ENCODE measurements around the gene NAP1L5. TPM values are rescaled to one million over a fixed set of nuclear protein-coding genes. Genes with fewer than 3 reads are reported as not detected.

NAP1L5 gene
- total RNA-seq, 1 experiment from 2014 or later = 1.3 TPM

GRCh38 chr4:88705805-88706492 is 8.3 kb upstream of the NAP1L5 start:
- no peaks in the 10 kb centered on the region for H3K27me3 ChIP-seq (ENCODE audit: control insufficient read depth, insufficient read depth, low read length)
- DNase-seq = no peak
- H3K4me3 ChIP-seq (ENCODE audit: insufficient read depth, low read depth, low read length) = no peak overlapping the region
- H3K36me3 ChIP-seq (replicated peaks; ENCODE audit: control insufficient read depth, insufficient read depth, low read length) = no peaks in the 10 kb centered on the region

GRCh38 chr4:88705223-88705622 is 7.6 kb upstream of the NAP1L5 start:
- H3K27me3 ChIP-seq (ENCODE audit: control insufficient read depth, insufficient read depth, low read length) = no peaks in the 10 kb centered on the region
- H3K4me3 ChIP-seq (ENCODE audit: insufficient read depth, low read depth, low read length) = no peak overlapping the region
- no peaks in the 10 kb centered on the region for H3K36me3 ChIP-seq (replicated peaks; ENCODE audit: control insufficient read depth, insufficient read depth, low read length)
- no peak for DNase-seq

- no peak overlapping the region for H3K4me3 ChIP-seq (ENCODE audit: insufficient read depth, low read depth, low read length)
- no peak for DNase-seq
- no peaks in the 10 kb centered on the region; the same call in 1 of the 2 replicates for H3K27me3 ChIP-seq (ENCODE audit: control insufficient read depth, insufficient read depth, low read length)
- no peaks in the 10 kb centered on the region for H3K36me3 ChIP-seq (replicated peaks; ENCODE audit: control insufficient read depth, insufficient read depth, low read length)
Measured at GRCh38 chr4:88702782-88703181, 5.2 kb upstream of the NAP1L5 start.

DNA sequence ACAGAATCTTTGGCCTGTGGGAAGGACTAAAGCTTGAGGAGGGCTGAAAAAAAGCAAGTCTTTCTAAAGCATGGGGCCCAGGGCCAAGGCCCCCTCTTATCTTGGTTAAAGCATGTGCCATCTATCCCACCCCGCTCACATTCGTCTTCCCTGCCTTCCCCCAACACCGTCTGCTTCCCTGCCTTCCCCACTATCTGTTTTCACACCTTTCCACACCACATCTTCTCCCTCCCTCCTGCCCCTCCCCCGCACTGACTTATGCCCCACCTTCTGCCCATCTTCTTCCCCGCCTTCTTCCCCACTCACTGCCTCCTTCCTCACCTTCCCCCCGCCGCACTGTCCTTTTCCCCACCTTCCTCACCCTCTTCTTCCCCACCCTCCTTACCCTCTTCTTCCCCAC is 890 bp upstream of the NAP1L5 start:
- Histone ChIP-seq H3K36me3 (replicated peaks; ENCODE audit: control insufficient read depth, insufficient read depth, low read length) (no peaks in the 10 kb centered on the region), H3K27me3 (ENCODE audit: control insufficient read depth, insufficient read depth, low read length) (no peaks in the 10 kb centered on the region; the same call in 1 of the 2 replicates), H3K4me3 (ENCODE audit: insufficient read depth, low read depth, low read length) (no peak overlapping the region)
- peak; percentile 8 for DNase-seq

DNA sequence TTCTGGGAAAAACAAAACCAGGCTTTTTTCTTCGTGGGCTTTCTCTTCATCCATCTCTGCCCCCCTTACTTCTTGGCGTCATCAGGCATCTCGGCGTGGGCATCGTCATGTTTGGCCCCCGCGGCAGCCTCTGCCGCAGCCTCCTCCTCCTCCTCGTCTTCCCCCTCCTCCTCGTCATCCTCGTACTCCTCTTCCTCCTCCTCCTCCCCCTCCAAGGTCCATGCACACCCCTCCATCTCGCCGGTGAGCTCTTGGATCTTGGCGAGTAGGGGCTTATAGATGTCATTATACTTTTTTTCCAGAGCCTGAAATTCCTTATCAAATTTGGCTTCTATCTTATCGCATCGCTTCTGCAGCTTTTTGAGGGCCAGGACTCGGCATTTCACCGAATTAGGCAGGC is 488 bp downstream of the NAP1L5 start:
- H3K4me3 ChIP-seq (ENCODE audit: insufficient read depth, low read depth, low read length) = peak overlapping the region; percentile 43; the same call in 1 of the 2 replicates
- H3K36me3 ChIP-seq (replicated peaks; ENCODE audit: control insufficient read depth, insufficient read depth, low read length) = no peaks in the 10 kb centered on the region
- DNase-seq = peak; percentile 28
- H3K27me3 ChIP-seq (ENCODE audit: control insufficient read depth, insufficient read depth, low read length) = no peaks in the 10 kb centered on the region; the same call in 1 of the 2 replicates

GRCh38 chr4:88696630-88697029 is 999 bp downstream of the NAP1L5 start:
- no peaks in the 10 kb centered on the region; the same call in 1 of the 2 replicates for H3K27me3 ChIP-seq (ENCODE audit: control insufficient read depth, insufficient read depth, low read length)
- no peak for DNase-seq
- H3K36me3 ChIP-seq (replicated peaks; ENCODE audit: control insufficient read depth, insufficient read depth, low read length) = no peaks in the 10 kb centered on the region
- H3K4me3 ChIP-seq (ENCODE audit: insufficient read depth, low read depth, low read length) = no peak overlapping the region

- Histone ChIP-seq H3K36me3 (replicated peaks; ENCODE audit: control insufficient read depth, insufficient read depth, low read length) (no peaks in the 10 kb centered on the region), H3K27me3 (ENCODE audit: control insufficient read depth, insufficient read depth, low read length) (no peaks in the 10 kb centered on the region; the same call in 1 of the 2 replicates), H3K4me3 (ENCODE audit: insufficient read depth, low read depth, low read length) (no peak overlapping the region)
- DNase-seq = no peak
Measured at GRCh38 chr4:88693792-88694191, 3.8 kb downstream of the NAP1L5 start.

DNA sequence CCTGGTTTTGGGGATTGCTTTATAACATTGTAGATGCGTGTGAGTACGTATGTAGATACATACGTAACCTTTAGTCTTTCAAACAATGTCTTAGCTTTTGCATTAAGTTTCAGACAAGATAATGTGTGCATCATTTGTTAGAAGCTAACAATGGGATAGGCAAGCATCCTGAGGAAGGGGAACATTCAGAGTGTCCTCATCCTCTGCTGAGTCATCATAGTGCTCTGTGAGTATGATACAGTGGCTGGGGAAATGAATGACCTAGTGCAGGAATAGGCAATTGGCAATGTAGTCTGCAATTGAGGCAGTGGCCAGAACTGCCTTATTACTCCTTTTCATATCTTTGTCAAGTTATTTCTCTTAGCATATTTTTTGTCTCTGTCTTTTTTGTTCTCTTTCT is 7.3 kb downstream of the NAP1L5 start:
- no peaks in the 10 kb centered on the region for H3K36me3 ChIP-seq (replicated peaks; ENCODE audit: control insufficient read depth, insufficient read depth, low read length)
- H3K4me3 ChIP-seq (ENCODE audit: insufficient read depth, low read depth, low read length) = no peak overlapping the region
- H3K27me3 ChIP-seq (ENCODE audit: control insufficient read depth, insufficient read depth, low read length) = no peaks in the 10 kb centered on the region
- DNase-seq = no peak

- no peak overlapping the region for H3K4me3 ChIP-seq (ENCODE audit: insufficient read depth, low read depth, low read length)
- H3K27me3 ChIP-seq (ENCODE audit: control insufficient read depth, insufficient read depth, low read length) = no peaks in the 10 kb centered on the region
- no peak for DNase-seq
- no peaks in the 10 kb centered on the region for H3K36me3 ChIP-seq (replicated peaks; ENCODE audit: control insufficient read depth, insufficient read depth, low read length)
Measured at GRCh38 chr4:88681209-88681608, 16.4 kb downstream of the NAP1L5 start.

DNA sequence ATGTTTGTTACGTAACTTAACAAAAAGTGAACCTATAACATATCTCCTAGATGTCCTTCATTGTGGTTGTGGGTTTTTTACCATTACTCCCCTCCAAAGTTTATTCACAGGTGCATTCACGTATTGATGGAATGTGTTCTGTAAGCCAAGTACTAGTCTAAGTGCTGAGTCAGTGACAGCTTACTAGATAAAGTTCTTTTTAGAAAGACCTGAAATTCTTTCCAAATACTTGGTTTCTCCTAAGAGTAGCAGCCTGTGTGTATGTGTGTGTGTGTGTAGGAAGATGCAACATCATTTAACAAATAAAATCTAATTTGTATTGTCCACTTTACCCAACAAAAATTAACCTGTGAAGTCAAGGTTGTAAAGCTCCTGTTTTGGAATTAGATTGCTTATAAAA is 22.1 kb downstream of the NAP1L5 start:
- Histone ChIP-seq H3K27me3 (ENCODE audit: control insufficient read depth, insufficient read depth, low read length) (no peaks in the 10 kb centered on the region), H3K4me3 (ENCODE audit: insufficient read depth, low read depth, low read length) (no peak overlapping the region), H3K36me3 (replicated peaks; ENCODE audit: control insufficient read depth, insufficient read depth, low read length) (no peaks in the 10 kb centered on the region)
- DNase-seq = no peak

DNA sequence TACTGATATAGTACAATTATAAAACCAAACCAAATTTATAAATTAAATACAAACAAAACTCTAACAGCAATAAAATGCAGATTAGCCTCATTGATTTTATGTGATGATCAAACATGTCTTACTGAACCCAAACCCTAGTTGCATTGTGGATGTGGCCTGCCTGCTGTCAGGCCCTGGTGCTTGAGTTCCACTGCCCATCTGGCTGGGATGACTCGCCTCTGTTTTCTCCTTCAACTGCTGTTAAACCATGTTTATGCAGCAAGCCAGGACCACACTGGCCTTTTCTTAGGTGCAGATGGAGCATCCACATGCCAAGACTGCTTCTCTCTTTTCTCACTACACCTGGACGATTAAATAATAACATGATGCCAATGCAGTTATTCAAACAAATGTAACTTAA is 22.6 kb downstream of the NAP1L5 start:
- no peak for DNase-seq

DNA sequence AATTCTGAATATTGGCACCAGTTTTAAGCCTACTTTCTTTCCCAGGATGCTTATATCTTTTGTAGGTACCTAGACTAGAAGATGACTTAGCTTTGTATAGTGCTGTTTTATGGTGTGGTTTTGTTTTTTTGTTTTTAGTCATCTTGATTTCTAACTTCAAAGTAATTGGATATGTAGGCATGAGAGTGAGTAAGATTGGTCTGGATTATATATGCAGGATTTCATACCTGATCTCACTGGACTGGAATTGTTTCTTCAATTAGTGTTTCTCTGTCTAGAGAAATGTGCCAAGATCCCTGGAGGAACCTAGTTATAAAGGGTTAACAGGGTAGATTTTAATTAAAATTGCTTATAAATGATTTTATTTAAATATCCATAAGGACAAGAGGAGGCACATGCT is 23.1 kb downstream of the NAP1L5 start:
- DNase-seq = no peak
- Histone ChIP-seq H3K4me3 (ENCODE audit: insufficient read depth, low read depth, low read length) (no peak overlapping the region), H3K36me3 (replicated peaks; ENCODE audit: control insufficient read depth, insufficient read depth, low read length) (no peaks in the 10 kb centered on the region), H3K27me3 (ENCODE audit: control insufficient read depth, insufficient read depth, low read length) (no peaks in the 10 kb centered on the region)

More for the DNA sequence above, 22.6 kb downstream of the NAP1L5 start:
- H3K4me3 ChIP-seq (ENCODE audit: insufficient read depth, low read depth, low read length) = no peak overlapping the region
- H3K27me3 ChIP-seq (ENCODE audit: control insufficient read depth, insufficient read depth, low read length) = no peaks in the 10 kb centered on the region
- H3K36me3 ChIP-seq (replicated peaks; ENCODE audit: control insufficient read depth, insufficient read depth, low read length) = no peaks in the 10 kb centered on the region

GRCh38 chr4:88673886-88674285 is 23.7 kb downstream of the NAP1L5 start:
- Histone ChIP-seq H3K4me3 (ENCODE audit: insufficient read depth, low read depth, low read length) (no peak overlapping the region), H3K27me3 (ENCODE audit: control insufficient read depth, insufficient read depth, low read length) (no peaks in the 10 kb centered on the region), H3K36me3 (replicated peaks; ENCODE audit: control insufficient read depth, insufficient read depth, low read length) (no peaks in the 10 kb centered on the region)
- DNase-seq = no peak

DNA sequence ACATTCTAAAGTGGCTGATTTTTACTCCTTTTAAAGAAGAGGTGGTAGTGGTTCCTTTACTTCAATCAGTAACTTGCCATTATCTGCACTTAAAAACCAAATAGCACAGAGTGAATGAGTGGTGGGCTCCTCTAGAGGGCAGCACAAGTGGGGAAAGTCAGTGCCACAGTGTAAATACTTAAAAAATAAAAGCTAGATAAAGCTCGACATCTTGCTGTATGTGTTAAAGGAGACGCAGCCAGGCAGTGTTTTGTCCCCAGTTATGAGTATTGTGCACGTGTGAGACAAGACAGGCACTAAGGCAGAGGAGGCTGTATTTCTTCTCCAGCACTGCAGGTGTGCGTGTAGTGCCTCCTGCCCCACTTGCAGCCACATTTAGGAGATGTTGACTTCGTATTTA is 24.6 kb downstream of the NAP1L5 start:
- DNase-seq = peak; percentile 10

DNA sequence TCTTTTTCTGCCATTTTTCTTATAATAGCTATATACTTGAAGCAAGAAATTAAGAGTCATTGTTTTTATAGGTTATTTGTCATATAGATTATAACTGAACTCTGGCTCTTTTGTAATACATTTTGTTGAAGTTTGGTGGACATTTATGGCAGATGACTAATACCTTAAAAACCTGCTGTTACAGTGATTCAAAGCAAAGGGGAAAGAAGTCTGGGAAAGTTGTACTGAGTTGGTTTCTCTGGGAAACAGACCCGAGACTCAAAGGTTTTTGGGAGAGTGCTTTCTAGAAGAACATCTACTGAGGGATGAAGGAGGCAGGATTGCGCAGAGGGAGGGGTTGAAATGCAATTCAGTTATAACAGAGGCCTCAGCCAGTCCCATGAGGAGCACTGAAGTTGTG is 35.9 kb downstream of the NAP1L5 start:
- no peak overlapping the region for H3K4me3 ChIP-seq (ENCODE audit: insufficient read depth, low read depth, low read length)
- H3K36me3 ChIP-seq (replicated peaks; ENCODE audit: control insufficient read depth, insufficient read depth, low read length) = no peaks in the 10 kb centered on the region
- H3K27me3 ChIP-seq (ENCODE audit: control insufficient read depth, insufficient read depth, low read length) = no peaks in the 10 kb centered on the region
- no peak for DNase-seq

More for the DNA sequence above, 24.6 kb downstream of the NAP1L5 start:
- no peaks in the 10 kb centered on the region for H3K36me3 ChIP-seq (replicated peaks; ENCODE audit: control insufficient read depth, insufficient read depth, low read length)
- H3K4me3 ChIP-seq (ENCODE audit: insufficient read depth, low read depth, low read length) = no peak overlapping the region
- no peaks in the 10 kb centered on the region for H3K27me3 ChIP-seq (ENCODE audit: control insufficient read depth, insufficient read depth, low read length)
